Astrocyte (in vitro differentiated cells and primary cell): ENCODE results near the gene TOP3B.

ENCODE experiments used
- EZH2 ChIP-seq: IDR thresholded peaks from 2 replicates; pipeline ENCODE4 v1.6.1; 2012; ENCODE audit warnings: mild to moderate bottlenecking, low read length, inconsistent platforms; ENCODE audit not compliant: insufficient read depth
- TF ChIP-seq, protein P1 (sequence below): IDR thresholded peaks from 2 replicates; pipeline ENCODE4 v1.5.1; 2011; ENCODE audit warnings: low read depth, mild to moderate bottlenecking, inconsistent platforms, low read length, moderate library complexity; ENCODE audit not compliant: insufficient read depth

DNA sequence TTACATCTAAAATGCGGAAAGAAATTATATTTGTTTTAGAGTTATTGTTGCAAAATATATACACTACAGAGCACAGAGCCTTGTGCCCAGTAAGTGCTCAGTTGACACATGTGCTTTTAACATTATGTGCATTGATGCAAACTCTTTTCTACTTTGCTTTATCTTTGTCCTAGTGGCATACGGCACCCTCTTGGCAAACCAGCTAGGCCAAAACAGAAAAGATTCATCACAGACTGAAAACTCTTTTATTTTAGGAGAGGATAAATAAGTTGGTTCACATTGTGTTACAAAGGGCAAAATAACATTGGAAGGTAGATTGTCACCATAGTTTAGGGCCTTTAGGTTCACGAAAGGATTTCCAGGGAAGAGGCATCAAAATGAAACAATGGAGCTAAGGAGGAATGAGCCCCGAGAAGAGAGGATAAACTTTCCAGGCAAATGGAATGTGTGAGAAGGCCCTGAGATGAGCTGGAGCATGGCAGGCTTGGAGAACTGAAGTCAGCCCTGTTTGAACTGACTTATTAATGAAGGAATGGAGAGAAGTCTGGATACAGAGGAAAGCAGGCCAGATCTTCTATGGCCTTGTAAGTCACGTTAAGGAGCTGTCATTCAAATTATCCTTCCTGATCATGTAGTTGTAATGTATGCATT, 23.5 kb upstream of the TOP3B start:
- TF ChIP-seq EZH2: no peak
- TF ChIP-seq, protein P1, sequence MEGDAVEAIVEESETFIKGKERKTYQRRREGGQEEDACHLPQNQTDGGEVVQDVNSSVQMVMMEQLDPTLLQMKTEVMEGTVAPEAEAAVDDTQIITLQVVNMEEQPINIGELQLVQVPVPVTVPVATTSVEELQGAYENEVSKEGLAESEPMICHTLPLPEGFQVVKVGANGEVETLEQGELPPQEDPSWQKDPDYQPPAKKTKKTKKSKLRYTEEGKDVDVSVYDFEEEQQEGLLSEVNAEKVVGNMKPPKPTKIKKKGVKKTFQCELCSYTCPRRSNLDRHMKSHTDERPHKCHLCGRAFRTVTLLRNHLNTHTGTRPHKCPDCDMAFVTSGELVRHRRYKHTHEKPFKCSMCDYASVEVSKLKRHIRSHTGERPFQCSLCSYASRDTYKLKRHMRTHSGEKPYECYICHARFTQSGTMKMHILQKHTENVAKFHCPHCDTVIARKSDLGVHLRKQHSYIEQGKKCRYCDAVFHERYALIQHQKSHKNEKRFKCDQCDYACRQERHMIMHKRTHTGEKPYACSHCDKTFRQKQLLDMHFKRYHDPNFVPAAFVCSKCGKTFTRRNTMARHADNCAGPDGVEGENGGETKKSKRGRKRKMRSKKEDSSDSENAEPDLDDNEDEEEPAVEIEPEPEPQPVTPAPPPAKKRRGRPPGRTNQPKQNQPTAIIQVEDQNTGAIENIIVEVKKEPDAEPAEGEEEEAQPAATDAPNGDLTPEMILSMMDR: no peak
